HEK293 (cell line): Measurements from ENCODE around the gene SLK.

Experiments used
- CTCF ChIA-PET: fragments of 350-600 bp; formaldehyde crosslinking; extraction: SDS; loops from one replicate; lab custom pipeline; 2021; ENCODE audit warnings: antibody characterized with exemption; lab: Yijun Ruan, JAX
- POLR2A ChIA-PET: fragments of 300-600 bp; formaldehyde crosslinking; extraction: SDS; loops from one replicate; lab custom pipeline; 2020; ENCODE audit warnings: antibody characterized with exemption, inconsistent platforms; lab: Yijun Ruan, JAX
- H3K27ac ChIP-seq: fragments of 200-500 bp; sonication (Bioruptor generic); 2 replicates; pipeline ENCODE4 v1.5.1; 2014; ENCODE audit warnings: low read depth, low read length, control low read depth, inconsistent platforms; ENCODE audit errors: extremely low read depth
- H3K36me3 ChIP-seq, 2 experiments: fragments of 200-500 bp in 1 of 2; sonication (Bioruptor generic) in 1 of 2; 1 replicate in 1 of 2; 2 replicates in 1 of 2; pipeline ENCODE4 v1.5.1; 2014 to 2017; ENCODE audit warnings: inconsistent platforms in 2 of 2, low read length in 2 of 2; ENCODE audit not compliant: control insufficient read depth in 2 of 2, insufficient read depth in 1 of 2
- H3K4me1 ChIP-seq: fragments of 200-500 bp; sonication (Bioruptor generic); 2 replicates; pipeline ENCODE4 v1.5.1; 2014; ENCODE audit warnings: mild to moderate bottlenecking, low read length, inconsistent platforms; ENCODE audit not compliant: control insufficient read depth, insufficient read depth
- H3K4me3 ChIP-seq: 2 replicates; pipeline ENCODE4 v1.5.1; 2011; ENCODE audit warnings: low read depth, mild to moderate bottlenecking, control low read depth, low read length, moderate library complexity
- H3K9me3 ChIP-seq: fragments of 200-500 bp; sonication (Bioruptor generic); 2 replicates; pipeline ENCODE4 v1.5.1; 2014; ENCODE audit warnings: low read depth, low read length, inconsistent platforms; ENCODE audit not compliant: control insufficient read depth, insufficient read depth
- BCL11B ChIP-seq: fragments of 450-650 bp; formaldehyde crosslinking; IDR thresholded peaks from 2 replicates; pipeline ENCODE4 v1.5.1; 2016; ENCODE audit warnings: low read depth, missing biosample characterization, missing genetic modification characterization
- KLF10 ChIP-seq: fragments of 450-650 bp; IDR thresholded peaks from 2 replicates; pipeline ENCODE4 v1.5.1; 2018; ENCODE audit warnings: missing biosample characterization, mild to moderate bottlenecking, missing genetic modification characterization
- KLF9 ChIP-seq: fragments of 450-650 bp; formaldehyde crosslinking; IDR thresholded peaks from 2 replicates; pipeline ENCODE4 v1.5.1; 2016; ENCODE audit warnings: missing biosample characterization, missing genetic modification characterization, low read depth
- ZBTB7A ChIP-seq: fragments of 450-650 bp; formaldehyde crosslinking; IDR thresholded peaks from 2 replicates; pipeline ENCODE4 v1.5.1; 2016; ENCODE audit warnings: low read depth, missing biosample characterization, missing genetic modification characterization
- ZFHX2 ChIP-seq: fragments of 450-650 bp; formaldehyde crosslinking; conservative IDR thresholded peaks from 2 replicates; pipeline ENCODE4 v1.5.1; 2016; ENCODE audit warnings: missing biosample characterization, missing genetic modification characterization
- ZFP37 ChIP-seq: fragments of 450-650 bp; formaldehyde crosslinking; IDR thresholded peaks from 2 replicates; pipeline ENCODE4 v1.5.1; 2016; ENCODE audit warnings: missing biosample characterization, missing genetic modification characterization
- ZNF140 ChIP-seq: fragments of 450-650 bp; formaldehyde crosslinking; IDR thresholded peaks from 2 replicates; pipeline ENCODE4 v1.5.1; 2016; ENCODE audit warnings: missing biosample characterization, missing genetic modification characterization
- ZNF146 ChIP-seq: fragments of 450-650 bp; formaldehyde crosslinking; IDR thresholded peaks from 2 replicates; pipeline ENCODE4 v1.5.1; 2016; ENCODE audit warnings: missing biosample characterization, missing genetic modification characterization
- ZNF169 ChIP-seq: fragments of 450-650 bp; formaldehyde crosslinking; IDR thresholded peaks from 2 replicates; pipeline ENCODE4 v1.5.1; 2016; ENCODE audit warnings: missing biosample characterization, missing genetic modification characterization
- ZNF184 ChIP-seq: fragments of 450-650 bp; IDR thresholded peaks from 2 replicates; pipeline ENCODE4 v1.5.1; 2018; ENCODE audit warnings: missing biosample characterization, mild to moderate bottlenecking, missing genetic modification characterization
- ZNF221 ChIP-seq: fragments of 450-650 bp; formaldehyde crosslinking; IDR thresholded peaks from 2 replicates; pipeline ENCODE4 v1.5.1; 2017; ENCODE audit warnings: missing biosample characterization, missing genetic modification characterization, borderline replicate concordance
- ZNF223 ChIP-seq: fragments of 450-650 bp; formaldehyde crosslinking; IDR thresholded peaks from 2 replicates; pipeline ENCODE4 v1.5.1; 2016; ENCODE audit warnings: missing biosample characterization, missing genetic modification characterization
- ZNF24 ChIP-seq: fragments of 450-650 bp; formaldehyde crosslinking; IDR thresholded peaks from 2 replicates; pipeline ENCODE4 v1.5.1; 2016; ENCODE audit warnings: missing biosample characterization, missing genetic modification characterization
- ZNF274 ChIP-seq, 2 experiments: fragments of 200-500 bp in 1 of 2; fragments of 450-650 bp in 1 of 2; sonication (Bioruptor generic) in 1 of 2; formaldehyde crosslinking in 1 of 2; IDR thresholded peaks; 2 replicates each; pipeline versions ENCODE4 v1.5.1 to v1.6.1; 2014 to 2016; ENCODE audit warnings: borderline replicate concordance in 1 of 2, inconsistent platforms in 1 of 2, low read length in 1 of 2, missing biosample characterization in 1 of 2, missing genetic modification characterization in 1 of 2
- ZNF48 ChIP-seq: fragments of 450-650 bp; formaldehyde crosslinking; IDR thresholded peaks from 2 replicates; pipeline ENCODE4 v1.5.1; 2016; ENCODE audit warnings: missing biosample characterization, missing genetic modification characterization
- ZNF521 ChIP-seq: fragments of 450-650 bp; formaldehyde crosslinking; IDR thresholded peaks from 2 replicates; pipeline ENCODE4 v1.5.1; 2017; ENCODE audit warnings: missing biosample characterization, mild to moderate bottlenecking, missing genetic modification characterization
- ZNF600 ChIP-seq: fragments of 450-650 bp; formaldehyde crosslinking; IDR thresholded peaks from 2 replicates; pipeline ENCODE4 v1.5.1; 2016; ENCODE audit warnings: missing biosample characterization, missing genetic modification characterization
- ZNF626 ChIP-seq: fragments of 450-650 bp; sonication (Bioruptor Pico); formaldehyde crosslinking; IDR thresholded peaks from 2 replicates; pipeline ENCODE4 v1.5.1; 2018; ENCODE audit warnings: missing biosample characterization, missing genetic modification characterization, inconsistent platforms
- ZNF654 ChIP-seq: fragments of 450-650 bp; formaldehyde crosslinking; IDR thresholded peaks from 2 replicates; pipeline ENCODE4 v1.5.1; 2016; ENCODE audit warnings: low read depth, missing biosample characterization, missing genetic modification characterization
- ZNF677 ChIP-seq: fragments of 450-650 bp; IDR thresholded peaks from 2 replicates; pipeline ENCODE4 v1.5.0; 2018; ENCODE audit warnings: missing biosample characterization, mild to moderate bottlenecking, missing genetic modification characterization, moderate library complexity
- ZNF837 ChIP-seq: fragments of 450-650 bp; formaldehyde crosslinking; IDR thresholded peaks from 2 replicates; pipeline ENCODE4 v1.5.1; 2016; ENCODE audit warnings: missing biosample characterization, missing genetic modification characterization
- TF ChIP-seq, protein P1 (sequence below): fragments of 450-650 bp; formaldehyde crosslinking; IDR thresholded peaks from 2 replicates; pipeline ENCODE4 v1.5.1; 2017; ENCODE audit warnings: missing biosample characterization, missing genetic modification characterization
- TF ChIP-seq, protein P2 (sequence below): fragments of 450-650 bp; formaldehyde crosslinking; IDR thresholded peaks from 2 replicates; pipeline ENCODE4 v1.5.1; 2016; ENCODE audit warnings: missing biosample characterization, missing genetic modification characterization
- TF ChIP-seq, protein P3 (sequence below): fragments of 450-650 bp; formaldehyde crosslinking; optimal IDR thresholded peaks from 2 replicates; pipeline ENCODE3; 2016; ENCODE audit warnings: missing biosample characterization, mild to moderate bottlenecking, missing genetic modification characterization
- TF ChIP-seq, protein P4 (sequence below): fragments of 450-650 bp; formaldehyde crosslinking; IDR thresholded peaks from 2 replicates; pipeline ENCODE4 v1.5.1; 2017; ENCODE audit warnings: missing biosample characterization, mild to moderate bottlenecking, missing genetic modification characterization, moderate library complexity

Gene SLK

DNA sequence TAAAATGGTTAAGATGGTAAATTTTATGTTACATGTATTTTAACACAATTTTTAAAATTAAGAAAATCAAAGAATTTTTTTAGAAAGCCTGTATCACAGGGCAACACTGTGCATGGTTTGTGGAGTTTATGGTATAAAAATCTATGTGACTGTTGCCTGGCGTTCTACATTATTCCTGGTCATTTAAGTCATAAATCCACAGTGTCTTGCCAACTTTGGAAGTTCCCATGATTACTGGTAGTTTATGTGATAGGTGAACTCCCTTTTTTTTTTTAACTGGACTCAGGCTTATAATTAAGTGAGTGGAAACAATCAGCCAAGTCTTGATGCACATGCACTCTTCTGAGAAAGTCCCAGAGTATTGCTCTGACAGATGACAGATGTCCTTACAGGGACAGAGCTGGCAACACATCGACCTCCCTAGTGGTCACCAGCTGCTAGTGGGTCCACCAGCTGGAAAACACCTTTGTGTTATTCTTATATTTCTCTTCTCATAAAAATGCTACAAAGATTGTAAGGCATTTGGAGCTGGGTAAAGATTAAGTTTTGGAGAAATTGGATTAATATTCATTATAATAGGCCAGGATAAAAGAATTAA lies 40.1 kb upstream of the SLK start:
- Histone ChIP-seq H3K4me1 (no peaks in the 10 kb centered on the region), H3K27ac (no peak overlapping the region)
- TF ChIP-seq ZNF626 (tag by site-specific recombination), result no peak
- no peak for TF ChIP-seq ZNF184 (tag by site-specific recombination)
- TF ChIP-seq ZNF146 (tag by site-specific recombination), result no peak
- TF ChIP-seq, protein P1, sequence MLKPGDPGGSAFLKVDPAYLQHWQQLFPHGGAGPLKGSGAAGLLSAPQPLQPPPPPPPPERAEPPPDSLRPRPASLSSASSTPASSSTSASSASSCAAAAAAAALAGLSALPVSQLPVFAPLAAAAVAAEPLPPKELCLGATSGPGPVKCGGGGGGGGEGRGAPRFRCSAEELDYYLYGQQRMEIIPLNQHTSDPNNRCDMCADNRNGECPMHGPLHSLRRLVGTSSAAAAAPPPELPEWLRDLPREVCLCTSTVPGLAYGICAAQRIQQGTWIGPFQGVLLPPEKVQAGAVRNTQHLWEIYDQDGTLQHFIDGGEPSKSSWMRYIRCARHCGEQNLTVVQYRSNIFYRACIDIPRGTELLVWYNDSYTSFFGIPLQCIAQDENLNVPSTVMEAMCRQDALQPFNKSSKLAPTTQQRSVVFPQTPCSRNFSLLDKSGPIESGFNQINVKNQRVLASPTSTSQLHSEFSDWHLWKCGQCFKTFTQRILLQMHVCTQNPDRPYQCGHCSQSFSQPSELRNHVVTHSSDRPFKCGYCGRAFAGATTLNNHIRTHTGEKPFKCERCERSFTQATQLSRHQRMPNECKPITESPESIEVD (tag by site-specific recombination), result no peak
- TF ChIP-seq, protein P2, sequence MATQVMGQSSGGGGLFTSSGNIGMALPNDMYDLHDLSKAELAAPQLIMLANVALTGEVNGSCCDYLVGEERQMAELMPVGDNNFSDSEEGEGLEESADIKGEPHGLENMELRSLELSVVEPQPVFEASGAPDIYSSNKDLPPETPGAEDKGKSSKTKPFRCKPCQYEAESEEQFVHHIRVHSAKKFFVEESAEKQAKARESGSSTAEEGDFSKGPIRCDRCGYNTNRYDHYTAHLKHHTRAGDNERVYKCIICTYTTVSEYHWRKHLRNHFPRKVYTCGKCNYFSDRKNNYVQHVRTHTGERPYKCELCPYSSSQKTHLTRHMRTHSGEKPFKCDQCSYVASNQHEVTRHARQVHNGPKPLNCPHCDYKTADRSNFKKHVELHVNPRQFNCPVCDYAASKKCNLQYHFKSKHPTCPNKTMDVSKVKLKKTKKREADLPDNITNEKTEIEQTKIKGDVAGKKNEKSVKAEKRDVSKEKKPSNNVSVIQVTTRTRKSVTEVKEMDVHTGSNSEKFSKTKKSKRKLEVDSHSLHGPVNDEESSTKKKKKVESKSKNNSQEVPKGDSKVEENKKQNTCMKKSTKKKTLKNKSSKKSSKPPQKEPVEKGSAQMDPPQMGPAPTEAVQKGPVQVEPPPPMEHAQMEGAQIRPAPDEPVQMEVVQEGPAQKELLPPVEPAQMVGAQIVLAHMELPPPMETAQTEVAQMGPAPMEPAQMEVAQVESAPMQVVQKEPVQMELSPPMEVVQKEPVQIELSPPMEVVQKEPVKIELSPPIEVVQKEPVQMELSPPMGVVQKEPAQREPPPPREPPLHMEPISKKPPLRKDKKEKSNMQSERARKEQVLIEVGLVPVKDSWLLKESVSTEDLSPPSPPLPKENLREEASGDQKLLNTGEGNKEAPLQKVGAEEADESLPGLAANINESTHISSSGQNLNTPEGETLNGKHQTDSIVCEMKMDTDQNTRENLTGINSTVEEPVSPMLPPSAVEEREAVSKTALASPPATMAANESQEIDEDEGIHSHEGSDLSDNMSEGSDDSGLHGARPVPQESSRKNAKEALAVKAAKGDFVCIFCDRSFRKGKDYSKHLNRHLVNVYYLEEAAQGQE (tag by site-specific recombination), result no peak
- no peak for TF ChIP-seq ZNF48 (tag by site-specific recombination)
- no peak for TF ChIP-seq ZNF223 (tag by site-specific recombination)
- no peak for TF ChIP-seq ZNF521 (tag by site-specific recombination)
- no peak for TF ChIP-seq ZNF140 (tag by site-specific recombination)
- no peak for TF ChIP-seq ZNF274 (IDR thresholded peaks at IDR 0.05; ENCODE audit: low read length)
- no peak for TF ChIP-seq ZNF274 (tag by site-specific recombination; IDR thresholded peaks at IDR 0.05; ENCODE audit: borderline replicate concordance)
- no peak for TF ChIP-seq KLF10
- TF ChIP-seq ZNF677, result no peak
- TF ChIP-seq ZNF654 (tag by site-specific recombination), result no peak
- TF ChIP-seq, protein P3, sequence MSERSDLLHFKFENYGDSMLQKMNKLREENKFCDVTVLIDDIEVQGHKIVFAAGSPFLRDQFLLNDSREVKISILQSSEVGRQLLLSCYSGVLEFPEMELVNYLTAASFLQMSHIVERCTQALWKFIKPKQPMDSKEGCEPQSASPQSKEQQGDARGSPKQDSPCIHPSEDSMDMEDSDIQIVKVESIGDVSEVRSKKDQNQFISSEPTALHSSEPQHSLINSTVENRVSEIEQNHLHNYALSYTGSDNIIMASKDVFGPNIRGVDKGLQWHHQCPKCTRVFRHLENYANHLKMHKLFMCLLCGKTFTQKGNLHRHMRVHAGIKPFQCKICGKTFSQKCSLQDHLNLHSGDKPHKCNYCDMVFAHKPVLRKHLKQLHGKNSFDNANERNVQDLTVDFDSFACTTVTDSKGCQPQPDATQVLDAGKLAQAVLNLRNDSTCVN (tag by site-specific recombination), result no peak
- TF ChIP-seq ZNF221 (tag by site-specific recombination), result no peak
- no peak for TF ChIP-seq ZNF600 (tag by site-specific recombination)
- TF ChIP-seq, all 188 proteins: peak for 0
- Histone ChIP-seq H3K4me3 (no peak overlapping the region), H3K9me3 (no peaks in the 10 kb centered on the region), H3K36me3 (no peaks in the 10 kb centered on the region)
- CTCF ChIA-PET, result no interaction called here
- POLR2A ChIA-PET, result no interaction called here

DNA sequence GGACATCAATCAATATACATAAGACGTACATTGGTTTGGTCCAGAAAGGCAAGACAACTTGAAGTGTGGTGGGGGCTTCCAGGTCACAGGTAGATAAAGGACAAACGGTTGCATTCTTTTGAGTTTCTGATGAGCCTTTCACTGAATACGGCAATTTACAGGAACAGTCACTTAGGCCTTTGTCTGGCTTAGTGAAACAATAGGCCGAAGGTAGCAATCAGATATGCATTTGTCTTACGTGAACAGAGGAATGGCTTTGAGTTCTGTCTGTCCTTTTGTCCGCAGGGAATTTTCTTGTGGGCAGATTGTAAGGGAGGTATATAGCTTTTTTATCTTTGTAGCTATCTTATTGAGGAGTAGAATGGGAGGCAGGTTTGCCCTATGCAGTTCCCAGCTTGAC lies 38.2 kb upstream of the SLK start:
- ChIA-PET POLR2A (no interaction called here), CTCF (interaction anchor here (1.3 kb wide), 1 partner anchor 336 kb away, joined by 4 read pairs; no protein-coding TSS in a partner anchor)
- H3K4me3 ChIP-seq, result no peak overlapping the region
- no peaks in the 10 kb centered on the region for H3K9me3 ChIP-seq
- H3K4me1 ChIP-seq, result no peaks in the 10 kb centered on the region
- no peaks in the 10 kb centered on the region for H3K36me3 ChIP-seq
- TF ChIP-seq ZBTB7A (tag by site-specific recombination), result no peak
- no peak for TF ChIP-seq ZNF837
- TF ChIP-seq, protein P4, sequence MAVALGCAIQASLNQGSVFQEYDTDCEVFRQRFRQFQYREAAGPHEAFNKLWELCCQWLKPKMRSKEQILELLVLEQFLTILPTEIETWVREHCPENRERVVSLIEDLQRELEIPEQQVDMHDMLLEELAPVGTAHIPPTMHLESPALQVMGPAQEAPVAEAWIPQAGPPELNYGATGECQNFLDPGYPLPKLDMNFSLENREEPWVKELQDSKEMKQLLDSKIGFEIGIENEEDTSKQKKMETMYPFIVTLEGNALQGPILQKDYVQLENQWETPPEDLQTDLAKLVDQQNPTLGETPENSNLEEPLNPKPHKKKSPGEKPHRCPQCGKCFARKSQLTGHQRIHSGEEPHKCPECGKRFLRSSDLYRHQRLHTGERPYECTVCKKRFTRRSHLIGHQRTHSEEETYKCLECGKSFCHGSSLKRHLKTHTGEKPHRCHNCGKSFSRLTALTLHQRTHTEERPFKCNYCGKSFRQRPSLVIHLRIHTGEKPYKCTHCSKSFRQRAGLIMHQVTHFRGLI, result no peak
- TF ChIP-seq BCL11B (tag by site-specific recombination), result no peak
- no peak for TF ChIP-seq KLF9 (tag by site-specific recombination)
- TF ChIP-seq ZFP37, result no peak
- TF ChIP-seq ZFHX2 (tag by site-specific recombination), result no peak
- TF ChIP-seq ZNF169 (tag by site-specific recombination), result no peak
- TF ChIP-seq ZNF24, result no peak
- no peak overlapping the region for H3K27ac ChIP-seq
